Sigmoid colon (tissue), 4 donors: ENCODE data around the gene NVL.

Source experiments
- CTCF ChIP-seq, 4 experiments: fragments of 450-650 bp in 3 of 4; fragments of 200-600 bp in 1 of 4; IDR thresholded peaks; one replicate each; pipeline ENCODE4 v1.5.1; 2016 to 2019; ENCODE audit warnings: antibody characterized with exemption in 4 of 4, mild to moderate bottlenecking in 3 of 4, moderate library complexity in 2 of 4
- POLR2A ChIP-seq, 2 donors: fragments of 450-650 bp; IDR thresholded peaks; one replicate each; pipeline ENCODE4 v1.6.1; 2016; ENCODE audit warnings: antibody characterized with exemption in 2 of 2, mild to moderate bottlenecking in 2 of 2, moderate library complexity in 2 of 2
- POLR2AphosphoS5 ChIP-seq, 4 donors: sonication (generic); formaldehyde crosslinking; IDR thresholded peaks; one replicate each; pipeline ENCODE4 v1.6.1; 2017; ENCODE audit warnings: antibody characterized with exemption in 4 of 4

DNA sequence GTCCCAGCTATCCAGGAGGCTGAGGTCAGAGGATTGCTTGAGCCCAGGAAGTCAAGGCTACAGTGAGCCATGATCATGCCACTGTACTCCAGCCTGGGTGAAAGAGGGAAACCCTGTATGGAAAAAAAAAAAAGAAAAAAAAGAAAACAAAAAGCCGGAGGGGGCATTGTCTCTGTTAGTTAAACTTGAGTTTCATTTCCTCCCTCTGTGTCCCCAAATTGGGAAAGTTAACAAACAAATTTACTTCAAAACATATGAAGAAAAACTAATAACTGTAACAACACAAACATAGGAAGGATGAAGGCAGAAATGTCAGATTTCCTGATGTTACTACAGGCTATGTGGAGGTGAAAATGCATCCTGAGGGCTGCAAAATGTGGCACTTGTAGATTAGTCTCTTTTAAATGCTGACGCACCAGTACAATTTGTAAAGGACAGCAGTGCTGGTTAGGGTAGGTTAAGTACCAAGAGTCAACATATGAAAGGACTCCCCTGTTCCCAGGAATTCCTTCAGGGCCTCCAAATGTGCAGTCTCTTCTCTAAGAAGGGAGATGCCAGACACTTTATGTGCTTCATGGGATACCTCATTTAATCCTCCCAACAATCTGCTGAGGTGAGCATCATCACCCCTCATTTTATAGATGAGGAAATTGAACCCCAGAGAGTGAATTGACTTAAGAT lies 94.0 kb downstream of the NVL start:
- no peak for TF ChIP-seq POLR2AphosphoS5 (IDR thresholded peaks at IDR 0.05)
- no peak for TF ChIP-seq CTCF (IDR thresholded peaks at IDR 0.05)
- no peak for TF ChIP-seq POLR2A (IDR thresholded peaks at IDR 0.05)
